ENCODE measurements around the gene CLCN6.

- no peak for TF ChIP-seq EP300 (IDR thresholded peaks at IDR 0.05; ENCODE audit: low read depth)
- TF ChIP-seq CTCF (IDR thresholded peaks at IDR 0.05): no peak
These were observed 54.6 kb downstream of the CLCN6 start for GRCh38 chr1:11860587-11860986.
